HL-60 (cell line): Measurements from ENCODE around the gene PCSK2.

ENCODE experiments used
- CTCF ChIP-seq: IDR thresholded peaks from one replicate; pipeline ENCODE4 v1.5.1; 2011; ENCODE audit warnings: low read length, control low read depth, inconsistent platforms; ENCODE audit not compliant: insufficient read depth
- GABPA ChIP-seq: IDR thresholded peaks from 2 replicates; pipeline ENCODE4 v1.6.1; 2012; ENCODE audit warnings: low read depth
- POLR2AphosphoS5 ChIP-seq: IDR thresholded peaks from 2 replicates; pipeline ENCODE4 v1.6.1; 2012; ENCODE audit warnings: low read depth

DNA sequence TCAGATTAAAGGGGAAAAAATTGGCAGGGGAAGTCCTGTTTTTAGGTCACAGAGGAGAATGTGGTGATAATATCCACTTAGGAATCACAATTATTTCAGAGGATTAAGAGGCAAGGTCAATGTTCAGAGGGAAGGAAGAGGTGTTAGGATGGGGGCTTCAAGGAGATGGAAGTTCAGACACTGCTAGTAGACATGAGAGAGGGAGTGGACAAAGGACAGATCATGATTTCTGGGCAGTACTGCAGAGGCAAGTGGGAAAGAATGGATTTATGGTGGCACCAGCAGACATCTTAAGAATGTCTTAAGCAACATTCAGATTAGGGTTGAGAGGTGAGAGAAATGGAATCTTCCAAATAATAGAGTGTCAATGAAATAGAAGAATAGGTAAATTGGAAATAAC lies 9.9 kb downstream of the PCSK2 start:
- no peak for TF ChIP-seq CTCF
- no peak for TF ChIP-seq POLR2AphosphoS5
- TF ChIP-seq GABPA: no peak
